Gastroesophageal sphincter (tissue), 3 donors: ENCODE data around the gene KIF5C.

Experiments
- POLR2A ChIP-seq, 2 donors: fragments of 450-650 bp; IDR thresholded peaks; one replicate each; pipeline ENCODE4 v1.6.1; 2017; ENCODE audit warnings: antibody characterized with exemption in 2 of 2, mild to moderate bottlenecking in 2 of 2, moderate library complexity in 1 of 2
- POLR2AphosphoS5 ChIP-seq: sonication (generic); formaldehyde crosslinking; IDR thresholded peaks from one replicate; pipeline ENCODE4 v1.6.1; 2017; ENCODE audit warnings: antibody characterized with exemption
- TF ChIP-seq, protein P1 (sequence below), 4 experiments: fragments of 200-600 bp in 2 of 4; fragments of 450-650 bp in 2 of 4; sonication (generic) in 1 of 4; IDR thresholded peaks; one replicate each; pipeline ENCODE4 v1.5.1; 2017 to 2019; ENCODE audit warnings: antibody characterized with exemption in 4 of 4, mild to moderate bottlenecking in 2 of 4, moderate library complexity in 2 of 4

DNA sequence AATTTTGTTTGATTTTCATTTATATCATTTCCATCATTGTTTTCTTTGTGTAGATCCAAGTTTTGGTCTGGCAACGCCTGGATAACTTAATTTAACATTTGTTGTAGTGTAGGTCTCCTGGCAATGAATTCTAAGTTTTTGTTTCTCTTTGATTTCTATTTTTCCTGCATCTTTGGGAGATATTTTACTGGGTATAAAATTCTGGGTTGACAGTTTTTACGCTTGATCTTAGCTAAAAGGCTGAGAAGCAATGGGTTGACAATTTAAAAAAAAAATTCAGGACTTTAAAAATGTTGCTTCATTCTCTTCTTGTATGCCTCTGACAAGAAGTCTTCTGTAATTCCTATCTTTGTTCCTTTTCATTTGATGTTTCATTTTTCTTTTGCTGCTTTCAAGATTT is 172.1 kb downstream of the KIF5C start:
- TF ChIP-seq, protein P1, sequence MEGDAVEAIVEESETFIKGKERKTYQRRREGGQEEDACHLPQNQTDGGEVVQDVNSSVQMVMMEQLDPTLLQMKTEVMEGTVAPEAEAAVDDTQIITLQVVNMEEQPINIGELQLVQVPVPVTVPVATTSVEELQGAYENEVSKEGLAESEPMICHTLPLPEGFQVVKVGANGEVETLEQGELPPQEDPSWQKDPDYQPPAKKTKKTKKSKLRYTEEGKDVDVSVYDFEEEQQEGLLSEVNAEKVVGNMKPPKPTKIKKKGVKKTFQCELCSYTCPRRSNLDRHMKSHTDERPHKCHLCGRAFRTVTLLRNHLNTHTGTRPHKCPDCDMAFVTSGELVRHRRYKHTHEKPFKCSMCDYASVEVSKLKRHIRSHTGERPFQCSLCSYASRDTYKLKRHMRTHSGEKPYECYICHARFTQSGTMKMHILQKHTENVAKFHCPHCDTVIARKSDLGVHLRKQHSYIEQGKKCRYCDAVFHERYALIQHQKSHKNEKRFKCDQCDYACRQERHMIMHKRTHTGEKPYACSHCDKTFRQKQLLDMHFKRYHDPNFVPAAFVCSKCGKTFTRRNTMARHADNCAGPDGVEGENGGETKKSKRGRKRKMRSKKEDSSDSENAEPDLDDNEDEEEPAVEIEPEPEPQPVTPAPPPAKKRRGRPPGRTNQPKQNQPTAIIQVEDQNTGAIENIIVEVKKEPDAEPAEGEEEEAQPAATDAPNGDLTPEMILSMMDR (IDR thresholded peaks at IDR 0.05) = no peak
- TF ChIP-seq POLR2A (IDR thresholded peaks at IDR 0.05) (no peak), POLR2AphosphoS5 (no peak)
